NCI-H774 (cell line): ENCODE results near the gene ETS1.
A peak's percentile ranks its signal among the peaks of the same experiment; 100 is the strongest.

Source experiments
- DNase-seq: peaks from one replicate; lab custom pipeline; 2025; lab: John Stamatoyannopoulos, UW

ETS1 gene

GRCh38 chr11:128500493-128500892 lies 86.9 kb downstream of the ETS1 start:
- DNase-seq = no peak

GRCh38 chr11:128499613-128500253 lies 87.6 kb downstream of the ETS1 start:
- no peak for DNase-seq

- DNase-seq = no peak
Measured at GRCh38 chr11:128498721-128499245, 88.6 kb downstream of the ETS1 start.

GRCh38 chr11:128497776-128498095 lies 89.6 kb downstream of the ETS1 start:
- no peak for DNase-seq

- DNase-seq = peak; percentile 33
Measured at GRCh38 chr11:128497061-128497775, 90.1 kb downstream of the ETS1 start.

GRCh38 chr11:128496692-128497060 lies 90.7 kb downstream of the ETS1 start:
- DNase-seq = no peak

- DNase-seq = no peak
Measured at GRCh38 chr11:128496249-128496648, 91.1 kb downstream of the ETS1 start.

- no peak for DNase-seq
Measured at GRCh38 chr11:128494418-128495332, 92.7 kb downstream of the ETS1 start.

- no peak for DNase-seq
Measured at GRCh38 chr11:128493570-128493965, 93.8 kb downstream of the ETS1 start.

- DNase-seq = no peak
Measured at GRCh38 chr11:128492903-128493569, 94.3 kb downstream of the ETS1 start.

GRCh38 chr11:128492461-128492860 lies 94.9 kb downstream of the ETS1 start:
- no peak for DNase-seq

- DNase-seq = no peak
Measured at GRCh38 chr11:128491195-128491936, 96.0 kb downstream of the ETS1 start.

- DNase-seq = no peak
Measured at GRCh38 chr11:128490092-128490491, 97.3 kb downstream of the ETS1 start.

GRCh38 chr11:128488471-128488870 lies 98.9 kb downstream of the ETS1 start:
- DNase-seq = no peak

- no peak for DNase-seq
Measured at GRCh38 chr11:128487978-128488377, 99.4 kb downstream of the ETS1 start.

- no peak for DNase-seq
Measured at GRCh38 chr11:128484172-128484571, 103.2 kb downstream of the ETS1 start.

- no peak for DNase-seq
Measured at GRCh38 chr11:128483211-128483788, 104.1 kb downstream of the ETS1 start.

GRCh38 chr11:128482512-128483191 lies 104.7 kb downstream of the ETS1 start:
- DNase-seq = no peak

GRCh38 chr11:128482092-128482491 lies 105.3 kb downstream of the ETS1 start:
- DNase-seq = no peak

- no peak for DNase-seq
Measured at GRCh38 chr11:128481135-128481534, 106.2 kb downstream of the ETS1 start.
